ENCODE results near the gene MSI2.

MSI2 gene

DNA sequence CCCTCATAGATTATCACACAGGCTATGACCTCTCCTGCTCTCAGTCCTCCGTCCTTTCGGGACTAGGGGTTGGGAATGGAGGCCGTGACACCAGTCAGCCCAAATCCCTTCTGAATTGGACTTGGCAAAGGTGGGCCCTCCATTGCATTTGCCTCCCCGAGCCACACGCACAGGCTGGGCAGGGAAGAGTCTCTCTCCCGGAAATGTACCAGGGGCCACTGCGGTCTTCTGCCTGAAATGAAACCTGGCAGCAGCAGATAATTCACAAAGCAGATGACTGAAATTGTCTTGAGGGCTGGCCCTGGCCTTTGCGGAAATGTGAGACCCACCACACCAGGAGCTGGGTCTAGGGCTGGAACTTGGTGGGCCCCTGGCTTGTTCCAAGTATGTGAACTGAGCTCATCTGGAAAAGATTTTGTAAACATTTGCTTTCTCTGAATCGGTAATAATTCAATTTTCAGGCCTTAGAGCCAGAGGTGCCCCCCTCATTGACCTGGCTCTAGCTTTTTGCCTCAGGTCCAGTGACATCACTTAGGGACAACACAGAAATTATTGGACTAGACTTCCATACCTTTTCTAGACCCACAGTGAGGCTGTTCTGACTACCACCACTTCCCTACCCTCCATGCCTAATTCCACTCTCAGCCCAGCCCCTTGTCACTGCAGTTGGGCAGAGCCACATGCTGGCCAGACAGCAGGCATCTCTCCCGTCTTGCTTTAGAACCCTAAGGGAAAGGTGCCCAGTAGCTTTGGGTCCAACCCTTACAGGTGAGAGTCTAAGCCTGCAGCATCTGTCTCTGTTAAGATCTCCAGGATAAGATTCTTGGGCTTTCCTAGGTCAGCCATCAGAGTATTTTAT lies 413.6 kb downstream of the MSI2 start:
- CTCF ChIA-PET, result interaction anchor here (1.4 kb wide), 1 partner anchor 427 kb away, joined by 7 read pairs; no protein-coding TSS in a partner anchor
- TF ChIP-seq, protein P1, sequence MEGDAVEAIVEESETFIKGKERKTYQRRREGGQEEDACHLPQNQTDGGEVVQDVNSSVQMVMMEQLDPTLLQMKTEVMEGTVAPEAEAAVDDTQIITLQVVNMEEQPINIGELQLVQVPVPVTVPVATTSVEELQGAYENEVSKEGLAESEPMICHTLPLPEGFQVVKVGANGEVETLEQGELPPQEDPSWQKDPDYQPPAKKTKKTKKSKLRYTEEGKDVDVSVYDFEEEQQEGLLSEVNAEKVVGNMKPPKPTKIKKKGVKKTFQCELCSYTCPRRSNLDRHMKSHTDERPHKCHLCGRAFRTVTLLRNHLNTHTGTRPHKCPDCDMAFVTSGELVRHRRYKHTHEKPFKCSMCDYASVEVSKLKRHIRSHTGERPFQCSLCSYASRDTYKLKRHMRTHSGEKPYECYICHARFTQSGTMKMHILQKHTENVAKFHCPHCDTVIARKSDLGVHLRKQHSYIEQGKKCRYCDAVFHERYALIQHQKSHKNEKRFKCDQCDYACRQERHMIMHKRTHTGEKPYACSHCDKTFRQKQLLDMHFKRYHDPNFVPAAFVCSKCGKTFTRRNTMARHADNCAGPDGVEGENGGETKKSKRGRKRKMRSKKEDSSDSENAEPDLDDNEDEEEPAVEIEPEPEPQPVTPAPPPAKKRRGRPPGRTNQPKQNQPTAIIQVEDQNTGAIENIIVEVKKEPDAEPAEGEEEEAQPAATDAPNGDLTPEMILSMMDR (conservative IDR thresholded peaks at IDR 0.05; ENCODE audit: low read depth), result no peak
- DNase-seq (ENCODE audit: low spot score), result no peak
- H3K27ac ChIP-seq, result no peak overlapping the region
- POLR2A ChIA-PET (ENCODE audit: low non-redundant PET), result no interaction called here

DNA sequence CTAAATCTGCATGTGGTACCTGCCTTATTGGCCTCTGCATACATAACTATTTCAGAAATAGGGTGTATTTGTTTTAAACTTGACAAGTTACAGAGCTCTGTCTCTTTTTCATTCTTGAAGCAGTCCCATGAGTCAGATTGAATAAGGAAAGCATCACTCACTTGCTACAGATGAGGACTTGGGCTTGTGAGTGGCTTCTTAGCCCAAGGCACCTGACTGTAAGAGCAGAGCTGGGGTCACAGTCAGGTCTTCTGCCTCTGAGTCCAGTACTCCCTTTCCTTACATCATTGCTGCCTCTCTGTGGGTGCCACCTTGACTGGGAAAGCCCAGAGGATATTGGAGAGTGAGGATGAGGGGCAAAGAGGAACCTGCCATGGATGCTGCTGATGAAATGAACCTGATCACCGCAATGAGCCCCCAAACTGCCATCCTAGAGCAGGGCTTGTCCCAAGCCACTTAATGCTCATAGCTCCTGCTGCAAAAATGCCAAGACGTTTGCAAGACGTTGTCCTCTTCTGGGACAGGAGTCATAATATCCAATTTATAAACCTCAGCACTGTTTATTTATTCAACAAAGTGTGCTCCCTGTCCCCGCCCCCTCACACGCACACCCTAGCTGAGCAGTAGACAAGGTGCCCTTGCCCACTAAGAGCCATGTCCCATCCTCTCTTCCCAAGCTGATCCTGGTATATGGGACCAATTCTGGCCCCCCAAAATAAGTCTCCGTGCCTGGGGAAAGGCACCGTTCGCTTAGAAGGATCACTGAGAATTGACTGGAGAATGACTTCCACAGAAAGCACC lies 414.6 kb downstream of the MSI2 start:
- ChIA-PET CTCF (interaction anchor here (0.5 to 1.7 kb wide), 16 partner anchors 8 to 1671 kb away, joined by 3 to 28 read pairs (median 4); no protein-coding TSS in a partner anchor), POLR2A (ENCODE audit: low non-redundant PET) (no interaction called here)
- TF ChIP-seq, protein P1 (conservative IDR thresholded peaks at IDR 0.05; ENCODE audit: low read depth), result no peak
- peak overlapping the region; percentile 79 for H3K27ac ChIP-seq
- DNase-seq (ENCODE audit: low spot score), result no peak

DNA sequence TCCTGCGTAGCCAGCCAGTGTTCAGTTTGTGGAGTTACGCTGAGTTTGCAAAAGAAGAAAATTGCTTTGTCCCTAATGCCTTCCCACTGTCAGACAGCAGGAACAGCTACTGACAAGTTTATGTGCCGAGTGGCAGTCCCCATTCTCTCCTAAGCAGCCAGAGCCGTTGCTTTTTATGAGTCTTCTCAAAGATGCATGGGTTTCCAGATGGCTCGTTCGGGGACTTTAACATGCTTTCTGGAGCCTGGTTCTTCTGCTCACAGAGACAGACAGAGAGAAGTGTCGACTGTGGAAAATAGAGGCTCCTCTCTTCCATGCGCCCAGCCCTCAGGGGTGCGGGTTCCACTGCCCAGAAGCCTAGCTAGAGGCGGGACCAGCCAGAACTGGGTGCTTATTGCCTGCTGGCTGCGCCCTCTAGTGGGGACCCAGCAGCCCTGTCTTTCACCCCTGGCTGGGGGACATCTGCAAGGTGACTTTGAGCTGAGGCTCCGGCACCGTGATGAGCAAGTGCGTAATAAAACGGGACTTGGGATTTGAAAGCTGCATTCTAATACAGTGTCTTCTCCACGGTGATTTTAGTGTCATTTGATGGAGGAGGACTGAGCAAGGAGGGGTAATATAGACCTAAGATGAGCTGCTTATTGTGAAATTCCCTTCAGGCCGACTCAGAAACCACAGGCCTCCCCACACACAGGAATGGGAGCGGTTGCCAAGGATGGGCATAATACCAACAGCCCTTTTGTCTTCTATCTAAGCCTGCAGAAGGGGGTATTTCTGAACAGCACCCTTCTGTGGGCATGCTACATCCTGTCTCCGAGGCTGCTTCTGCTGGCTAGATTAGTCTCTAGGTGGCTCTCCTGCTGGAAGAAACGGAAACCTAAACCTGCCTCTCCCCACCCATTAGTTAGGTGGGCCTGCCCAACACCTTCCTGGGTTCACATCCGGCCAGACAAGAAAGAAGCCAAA lies 415.6 kb downstream of the MSI2 start:
- ChIA-PET POLR2A (ENCODE audit: low non-redundant PET) (interaction anchor here (0.6 kb wide), 1 partner anchor 415 kb away, joined by 8 read pairs; no protein-coding TSS in a partner anchor), CTCF (interaction anchor here (0.5 to 1.7 kb wide), 29 partner anchors 9 to 1670 kb away, joined by 3 to 28 read pairs (median 3); no protein-coding TSS in a partner anchor)
- DNase-seq (ENCODE audit: low spot score), result peak; percentile 72
- peak overlapping the region; percentile 79 for H3K27ac ChIP-seq
- TF ChIP-seq, protein P1 (conservative IDR thresholded peaks at IDR 0.05; ENCODE audit: low read depth), result peak; percentile 98

DNA sequence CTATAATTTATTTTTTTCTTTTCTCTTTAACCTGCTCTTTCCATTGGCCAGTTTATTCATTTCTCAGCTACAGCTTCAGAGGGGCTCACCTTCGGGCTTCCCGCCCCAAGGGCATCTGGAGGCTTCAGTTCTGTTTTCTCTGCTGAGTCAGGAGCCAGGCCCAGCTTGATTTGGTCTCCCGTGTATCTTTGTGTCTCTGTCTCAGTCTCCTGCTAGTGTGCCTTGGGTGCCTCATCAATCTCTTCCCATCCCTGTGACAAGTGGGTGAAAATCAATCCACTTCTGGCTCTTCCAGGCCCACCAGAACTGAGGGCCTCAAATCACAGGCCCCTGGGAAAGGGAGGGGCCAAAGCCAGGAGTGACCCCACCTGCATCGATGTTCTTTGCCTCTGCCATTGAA lies 416.6 kb downstream of the MSI2 start:
- POLR2A ChIA-PET (ENCODE audit: low non-redundant PET), result no interaction called here
- DNase-seq (ENCODE audit: low spot score), result no peak
- TF ChIP-seq, protein P1 (conservative IDR thresholded peaks at IDR 0.05; ENCODE audit: low read depth), result no peak
- CTCF ChIA-PET, result interaction anchor here (0.6 to 1.7 kb wide), 6 partner anchors 13 to 429 kb away, joined by 3 to 28 read pairs (median 3); no protein-coding TSS in a partner anchor
- peak overlapping the region; percentile 79 for H3K27ac ChIP-seq

DNA sequence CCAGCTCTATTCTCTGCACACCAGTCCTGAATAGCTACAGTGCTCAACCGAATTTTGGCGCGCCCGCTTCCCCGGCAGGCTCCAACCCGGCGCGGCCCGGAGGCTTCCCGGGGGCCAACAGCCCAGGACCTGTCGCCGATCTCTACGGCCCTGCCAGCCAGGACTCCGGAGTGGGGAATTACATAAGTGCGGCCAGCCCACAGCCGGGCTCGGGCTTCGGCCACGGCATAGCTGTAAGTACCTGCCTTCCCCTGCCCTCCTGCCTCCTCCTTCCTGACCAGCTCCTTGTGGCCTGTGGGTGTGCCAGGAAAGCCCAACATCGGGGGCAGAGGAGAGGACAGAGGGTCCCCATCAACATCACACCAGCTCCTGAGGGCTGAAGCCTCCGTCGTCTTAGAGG lies 418.6 kb downstream of the MSI2 start:
- ChIA-PET POLR2A (ENCODE audit: low non-redundant PET) (no interaction called here), CTCF (interaction anchor here (0.5 to 0.8 kb wide), 2 partner anchors 432 to 514 kb away, joined by 3 to 4 read pairs; no protein-coding TSS in a partner anchor)
- TF ChIP-seq, protein P1 (conservative IDR thresholded peaks at IDR 0.05; ENCODE audit: low read depth), result no peak
- H3K27ac ChIP-seq, result no peak overlapping the region
- no peak for DNase-seq (ENCODE audit: low spot score)
